PC-3 (cell line): ENCODE results near the gene CDCP1. TPM values are rescaled to one million over a fixed set of nuclear protein-coding genes. Genes with fewer than 3 reads are reported as not detected.

Experiments
- ATAC-seq: fragments of 200-7000 bp; cut with Tn5 transposase; 2 replicates; pipeline ENCODE4 v1.9.1; 2020; ENCODE audit warnings: mild to moderate bottlenecking, moderate library complexity
- BruUV-seq: library from RNA; stranded (reverse); fragments of 400-500 nt; replicated peaks from 2 replicates; lab custom pipeline; 2021; lab: Mats Ljungman, UMichigan
- CTCF ChIA-PET: fragments of 300-600 bp; sonication (Branson Sonifier 250); formaldehyde crosslinking; loops from one replicate; lab custom pipeline; 2022; ENCODE audit warnings: antibody characterized with exemption; lab: Charles Lee
- POLR2A ChIA-PET: fragments of 300-600 bp; sonication (Branson Sonifier 250); formaldehyde crosslinking; loops from one replicate; lab custom pipeline; 2022; ENCODE audit warnings: antibody characterized with exemption; ENCODE audit not compliant: unreplicated experiment; lab: Charles Lee
- DNase-seq: peaks from one replicate; pipeline ENCODE4 v3.0.0-alpha.2; 2015
- H2AFZ ChIP-seq: fragments of 300-600 bp; sonication (generic); 2 replicates; pipeline ENCODE4 v1.6.0; 2016; ENCODE audit warnings: antibody characterized with exemption, low read length
- H3F3A ChIP-seq: fragments of 300-600 bp; sonication (generic); one replicate; pipeline ENCODE4 v1.6.0; 2017; ENCODE audit warnings: antibody characterized with exemption, low read length, control low read depth, mild to moderate bottlenecking; ENCODE audit not compliant: unreplicated experiment
- H3K27ac ChIP-seq: fragments of 300-600 bp; sonication (generic); 2 replicates; pipeline ENCODE4 v1.5.1; 2016; ENCODE audit warnings: mild to moderate bottlenecking, low read length
- H3K27me3 ChIP-seq: fragments of 300-600 bp; sonication (generic); 2 replicates; pipeline ENCODE4 v1.6.1; 2016; ENCODE audit warnings: low read length, mixed read lengths
- H3K36me3 ChIP-seq: fragments of 300-600 bp; sonication (generic); 2 replicates; pipeline ENCODE4 v1.6.1; 2016; ENCODE audit warnings: low read depth, mixed run types, low read length, mixed read lengths
- H3K4me1 ChIP-seq: fragments of 300-600 bp; sonication (generic); 2 replicates; pipeline ENCODE4 v1.5.1; 2016; ENCODE audit warnings: low read length; ENCODE audit not compliant: insufficient read depth
- H3K4me2 ChIP-seq: fragments of 300-600 bp; sonication (generic); 2 replicates; pipeline ENCODE4 v1.6.0; 2016; ENCODE audit warnings: low read length
- H3K4me3 ChIP-seq: fragments of 300-600 bp; sonication (generic); 2 replicates; pipeline ENCODE4 v1.5.1; 2016; ENCODE audit warnings: mild to moderate bottlenecking, low read length, mixed read lengths
- H3K79me2 ChIP-seq: fragments of 300-600 bp; sonication (generic); 2 replicates; pipeline ENCODE4 v1.6.1; 2017; ENCODE audit warnings: low read length, mixed read lengths
- H3K9ac ChIP-seq: fragments of 300-600 bp; sonication (generic); 2 replicates; pipeline ENCODE4 v1.6.0; 2016; ENCODE audit warnings: mild to moderate bottlenecking, low read length
- H3K9me2 ChIP-seq: fragments of 300-600 bp; sonication (generic); replicated peaks from 2 replicates; pipeline ENCODE4 v1.6.1; 2016; ENCODE audit warnings: mixed run types, low read length, mixed read lengths
- H3K9me3 ChIP-seq: fragments of 300-600 bp; sonication (generic); 2 replicates; pipeline ENCODE4 v1.6.1; 2016; ENCODE audit warnings: low read length, mixed read lengths
- H4K20me1 ChIP-seq: fragments of 300-600 bp; sonication (generic); 2 replicates; pipeline ENCODE4 v1.6.1; 2016; ENCODE audit warnings: low read length, mixed read lengths
- CTCF ChIP-seq: fragments of 300-600 bp; sonication (generic); conservative IDR thresholded peaks from 2 replicates; pipeline ENCODE4 v1.5.1; 2017; ENCODE audit warnings: antibody characterized with exemption, low read depth, mild to moderate bottlenecking, low read length
- EZH2 ChIP-seq: fragments of 300-600 bp; sonication (generic); IDR thresholded peaks from one replicate; pipeline ENCODE4 v1.6.1; 2017; ENCODE audit warnings: antibody characterized with exemption, mild to moderate bottlenecking, low read length; ENCODE audit not compliant: unreplicated experiment
- EZH2phosphoT487 ChIP-seq: fragments of 300-600 bp; sonication (generic); IDR thresholded peaks from 2 replicates; pipeline ENCODE4 v1.6.1; 2018; ENCODE audit warnings: mild to moderate bottlenecking, antibody characterized with exemption, low read length, borderline replicate concordance
- intact Hi-C: fragments of 100-400 bp; cut with micrococcal nuclease; formaldehyde crosslinking; loops from 2 replicates; pipeline ENCODE4 v1.9.0; 2023
- total RNA-seq: library from RNA; depleted of rRNA; stranded (reverse); fragments of >200 nt; gene quantifications from 2 replicates; pipeline ENCODE4 v1.2.3, GENCODE V29; 2014

CDCP1 gene
- total RNA-seq, 1 experiment from 2014 or later: 120 TPM

- Histone ChIP-seq H3K79me2 (no peaks in the 10 kb centered on the region), H3K9me3 (no peaks in the 10 kb centered on the region), H3K9me2 (no peaks in the 10 kb centered on the region), H4K20me1 (no peaks in the 10 kb centered on the region), H3K4me2 (no peak overlapping the region), H2AFZ (no peak overlapping the region), H3K9ac (no peak overlapping the region), H3K4me1 (no peaks in the 10 kb centered on the region), H3K4me3 (no peak overlapping the region), H3F3A (no peaks in the 10 kb centered on the region), H3K36me3 (no peaks in the 10 kb centered on the region), H3K27me3 (no peaks in the 10 kb centered on the region), H3K27ac (no peak overlapping the region)
- intact Hi-C loops: loop anchor here (5.0 kb wide), 1 partner anchor 34 kb away; no protein-coding TSS in a partner anchor
- ATAC-seq: no peak
- CTCF ChIA-PET: no interaction called here
- TF ChIP-seq EZH2: no peak
- TF ChIP-seq CTCF: no peak
- no peak for TF ChIP-seq EZH2phosphoT487
- no peak for DNase-seq
- POLR2A ChIA-PET: interaction anchor here (0.7 kb wide), 1 partner anchor 46 kb away, joined by 3 read pairs; no protein-coding TSS in a partner anchor
- BruUV-seq: no TSS peak
These were observed 70.2 kb downstream of the CDCP1 start for GRCh38 chr3:45075821-45076625.

- H3K9me3 ChIP-seq: no peaks in the 10 kb centered on the region
- no peak for ATAC-seq
- intact Hi-C loops: no loop called here
- no peak overlapping the region for H2AFZ ChIP-seq
- H3K4me2 ChIP-seq: no peak overlapping the region
- no peaks in the 10 kb centered on the region for H3F3A ChIP-seq
- no peaks in the 10 kb centered on the region for H3K79me2 ChIP-seq
- ChIA-PET POLR2A (no interaction called here), CTCF (no interaction called here)
- H3K4me1 ChIP-seq: peaks cover 12% of the 10 kb centered on the region
- H3K4me3 ChIP-seq: no peak overlapping the region
- TF ChIP-seq EZH2phosphoT487 (no peak), CTCF (no peak), EZH2 (no peak)
- H3K9me2 ChIP-seq: no peaks in the 10 kb centered on the region
- no peak overlapping the region for H3K27ac ChIP-seq
- no peaks in the 10 kb centered on the region for H3K36me3 ChIP-seq
- no TSS peak for BruUV-seq
- no peaks in the 10 kb centered on the region for H3K27me3 ChIP-seq
- DNase-seq: no peak
- no peak overlapping the region for H3K9ac ChIP-seq
- no peaks in the 10 kb centered on the region for H4K20me1 ChIP-seq
These were observed 75.1 kb downstream of the CDCP1 start for GRCh38 chr3:45071075-45071474.

GRCh38 chr3:45067941-45068340 lies 78.2 kb downstream of the CDCP1 start:
- ChIA-PET CTCF (no interaction called here), POLR2A (no interaction called here)
- Histone ChIP-seq H3F3A (peaks cover 4% of the 10 kb centered on the region), H3K27ac (no peak overlapping the region), H4K20me1 (no peaks in the 10 kb centered on the region), H3K9me2 (no peaks in the 10 kb centered on the region), H3K79me2 (no peaks in the 10 kb centered on the region), H3K9me3 (no peaks in the 10 kb centered on the region), H3K4me3 (no peak overlapping the region), H3K4me2 (no peak overlapping the region), H2AFZ (no peak overlapping the region), H3K27me3 (no peaks in the 10 kb centered on the region), H3K9ac (no peak overlapping the region), H3K4me1 (peaks cover 36% of the 10 kb centered on the region), H3K36me3 (no peaks in the 10 kb centered on the region)
- intact Hi-C loops: no loop called here
- TF ChIP-seq EZH2: no peak
- TF ChIP-seq CTCF: no peak
- TF ChIP-seq EZH2phosphoT487: no peak
- no TSS peak for BruUV-seq
- no peak for ATAC-seq
- DNase-seq: no peak
